ENCODE data around the gene RAD17. TPM values are rescaled to one million over a fixed set of nuclear protein-coding genes. Genes with fewer than 3 reads are reported as not detected.
"Not testable (repeated sequence)": the region's sequence is repeated elsewhere in the genome, so short reads cannot be mapped to it uniquely, and the experiment has no call there.

Gene RAD17
- total and polyA plus RNA-seq, 9 donors, result 20.6 to 26.4 (median 22.8) TPM

GRCh38 chr5:69343083-69343482, 26.5 kb upstream of the RAD17 start:
- Histone ChIP-seq H3K27me3 (ENCODE audit: control insufficient read depth, insufficient read depth, low read length) (no peaks in the 10 kb centered on the region), H3K9me3 (replicated peaks; ENCODE audit: control insufficient read depth, low read depth, low read length) (no peaks in the 10 kb centered on the region), H3K27ac (ENCODE audit: low read length) (no peak overlapping the region), H3K4me1 (ENCODE audit: control insufficient read depth, insufficient read depth, low read length) (no peaks in the 10 kb centered on the region), H3K36me3 (ENCODE audit: control insufficient read depth, insufficient read depth, low read length) (no peaks in the 10 kb centered on the region), H3K4me3 (ENCODE audit: low read length) (no peak overlapping the region)
- 67% methylated on average over 1 of the region's 1 CpG for WGBS (ENCODE audit: insufficient coverage)
- DNase-seq, result no peak

GRCh38 chr5:69350664-69351063, 19.0 kb upstream of the RAD17 start:
- Histone ChIP-seq H3K4me3 (ENCODE audit: low read length) (no peak overlapping the region), H3K27me3 (ENCODE audit: control insufficient read depth, insufficient read depth, low read length) (no peaks in the 10 kb centered on the region), H3K36me3 (ENCODE audit: control insufficient read depth, insufficient read depth, low read length) (peaks cover 11% of the 10 kb centered on the region), H3K9me3 (replicated peaks; ENCODE audit: control insufficient read depth, low read depth, low read length) (no peaks in the 10 kb centered on the region), H3K4me1 (ENCODE audit: control insufficient read depth, insufficient read depth, low read length) (no peaks in the 10 kb centered on the region), H3K27ac (ENCODE audit: low read length) (no peak overlapping the region)
- DNase-seq, result no peak

GRCh38 chr5:69359699-69360098, 9.9 kb upstream of the RAD17 start:
- Histone ChIP-seq H3K27me3 (ENCODE audit: control insufficient read depth, insufficient read depth, low read length) (no peaks in the 10 kb centered on the region), H3K36me3 (ENCODE audit: control insufficient read depth, insufficient read depth, low read length) (peaks cover 20% of the 10 kb centered on the region), H3K9me3 (replicated peaks; ENCODE audit: control insufficient read depth, low read depth, low read length) (no peaks in the 10 kb centered on the region), H3K4me3 (ENCODE audit: low read length) (no peak overlapping the region), H3K27ac (ENCODE audit: low read length) (no peak overlapping the region), H3K4me1 (ENCODE audit: control insufficient read depth, insufficient read depth, low read length) (no peaks in the 10 kb centered on the region)
- 100% methylated on average over 2 of the region's 3 CpGs for WGBS (ENCODE audit: insufficient coverage)
- DNase-seq, result no peak

- Histone ChIP-seq H3K4me3 (ENCODE audit: low read length) (no peak overlapping the region), H3K4me1 (ENCODE audit: control insufficient read depth, insufficient read depth, low read length) (no peaks in the 10 kb centered on the region), H3K27ac (ENCODE audit: low read length) (no peak overlapping the region), H3K9me3 (replicated peaks; ENCODE audit: control insufficient read depth, low read depth, low read length) (no peaks in the 10 kb centered on the region), H3K36me3 (ENCODE audit: control insufficient read depth, insufficient read depth, low read length) (peaks cover 20% of the 10 kb centered on the region), H3K27me3 (ENCODE audit: control insufficient read depth, insufficient read depth, low read length) (no peaks in the 10 kb centered on the region)
- DNase-seq, result no peak
- WGBS (ENCODE audit: insufficient coverage), result no CpG with 5 or more reads among the region's 1 CpG
Measured at GRCh38 chr5:69360442-69360841, 9.2 kb upstream of the RAD17 start.

- Histone ChIP-seq H3K4me1 (ENCODE audit: control insufficient read depth, insufficient read depth, low read length) (peaks cover 4% of the 10 kb centered on the region), H3K36me3 (ENCODE audit: control insufficient read depth, insufficient read depth, low read length) (peaks cover 36% of the 10 kb centered on the region), H3K9me3 (replicated peaks; ENCODE audit: control insufficient read depth, low read depth, low read length) (no peaks in the 10 kb centered on the region), H3K27me3 (ENCODE audit: control insufficient read depth, insufficient read depth, low read length) (no peaks in the 10 kb centered on the region), H3K4me3 (ENCODE audit: low read length) (no peak overlapping the region), H3K27ac (ENCODE audit: low read length) (no peak overlapping the region)
- no CpG with 5 or more reads among the region's 3 CpGs for WGBS (ENCODE audit: insufficient coverage)
- peak; percentile 8 for DNase-seq
Measured at GRCh38 chr5:69364414-69364813, 5.2 kb upstream of the RAD17 start.

GRCh38 chr5:69364850-69365249, 4.8 kb upstream of the RAD17 start:
- WGBS (ENCODE audit: insufficient coverage), result 80% methylated on average over 1 of the region's 3 CpGs
- H3K4me1 ChIP-seq (ENCODE audit: control insufficient read depth, insufficient read depth, low read length), result peaks cover 4% of the 10 kb centered on the region
- peaks cover 34% of the 10 kb centered on the region for H3K36me3 ChIP-seq (ENCODE audit: control insufficient read depth, insufficient read depth, low read length)
- no peak overlapping the region for H3K27ac ChIP-seq (ENCODE audit: low read length)
- no peak overlapping the region for H3K4me3 ChIP-seq (ENCODE audit: low read length)
- H3K27me3 ChIP-seq (ENCODE audit: control insufficient read depth, insufficient read depth, low read length), result no peaks in the 10 kb centered on the region
- no peak for DNase-seq
- no peaks in the 10 kb centered on the region for H3K9me3 ChIP-seq (replicated peaks; ENCODE audit: control insufficient read depth, low read depth, low read length)

- Histone ChIP-seq H3K36me3 (ENCODE audit: control insufficient read depth, insufficient read depth, low read length) (peaks cover 28% of the 10 kb centered on the region), H3K27ac (ENCODE audit: low read length) (no peak overlapping the region), H3K4me1 (ENCODE audit: control insufficient read depth, insufficient read depth, low read length) (peaks cover 7% of the 10 kb centered on the region), H3K9me3 (replicated peaks; ENCODE audit: control insufficient read depth, low read depth, low read length) (no peaks in the 10 kb centered on the region), H3K4me3 (ENCODE audit: low read length) (no peak overlapping the region), H3K27me3 (ENCODE audit: control insufficient read depth, insufficient read depth, low read length) (no peaks in the 10 kb centered on the region)
- 92% methylated on average over 4 of the region's 11 CpGs for WGBS (ENCODE audit: insufficient coverage)
- no peak for DNase-seq
Measured at GRCh38 chr5:69367697-69368279, 1.8 kb upstream of the RAD17 start.

GRCh38 chr5:69368458-69369339, 919 bp upstream of the RAD17 start:
- peak overlapping the region; percentile 80 for H3K27ac ChIP-seq (ENCODE audit: low read length)
- peak overlapping the region; percentile 59 for H3K4me3 ChIP-seq (ENCODE audit: low read length)
- H3K27me3 ChIP-seq (ENCODE audit: control insufficient read depth, insufficient read depth, low read length), result no peaks in the 10 kb centered on the region
- H3K4me1 ChIP-seq (ENCODE audit: control insufficient read depth, insufficient read depth, low read length), result peaks cover 7% of the 10 kb centered on the region
- H3K36me3 ChIP-seq (ENCODE audit: control insufficient read depth, insufficient read depth, low read length), result peaks cover 26% of the 10 kb centered on the region
- peak; percentile 5 for DNase-seq
- WGBS (ENCODE audit: insufficient coverage), result 0% methylated on average over 30 of the region's 39 CpGs
- H3K9me3 ChIP-seq (replicated peaks; ENCODE audit: control insufficient read depth, low read depth, low read length), result no peaks in the 10 kb centered on the region

GRCh38 chr5:69370335-69370734, 717 bp downstream of the RAD17 start:
- peak overlapping the region; percentile 80 for H3K27ac ChIP-seq (ENCODE audit: low read length)
- not testable (repeated sequence) for H3K9me3 ChIP-seq (replicated peaks; ENCODE audit: control insufficient read depth, low read depth, low read length); H3K27me3 ChIP-seq (ENCODE audit: control insufficient read depth, insufficient read depth, low read length); H3K4me1 ChIP-seq (ENCODE audit: control insufficient read depth, insufficient read depth, low read length); DNase-seq
- H3K4me3 ChIP-seq (ENCODE audit: low read length), result peak overlapping the region; percentile 59
- H3K36me3 ChIP-seq (ENCODE audit: control insufficient read depth, insufficient read depth, low read length), result peaks cover 26% of the 10 kb centered on the region
- 5% methylated on average over 11 of the region's 16 CpGs for WGBS (ENCODE audit: insufficient coverage)

GRCh38 chr5:69372394-69372793, 2.8 kb downstream of the RAD17 start:
- Histone ChIP-seq H3K27ac (ENCODE audit: low read length) (no peak overlapping the region), H3K36me3 (ENCODE audit: control insufficient read depth, insufficient read depth, low read length) (peaks cover 15% of the 10 kb centered on the region), H3K27me3 (ENCODE audit: control insufficient read depth, insufficient read depth, low read length) (no peaks in the 10 kb centered on the region), H3K4me3 (ENCODE audit: low read length) (no peak overlapping the region), H3K9me3 (replicated peaks; ENCODE audit: control insufficient read depth, low read depth, low read length) (no peaks in the 10 kb centered on the region), H3K4me1 (ENCODE audit: control insufficient read depth, insufficient read depth, low read length) (peaks cover 7% of the 10 kb centered on the region)
- WGBS (ENCODE audit: insufficient coverage), result no CpG with 5 or more reads among the region's 5 CpGs
- DNase-seq, result no peak

All from muscle of leg (tissue), 11 donors.